Measurements from ENCODE around the gene ARID1B.

ARID1B gene

DNA sequence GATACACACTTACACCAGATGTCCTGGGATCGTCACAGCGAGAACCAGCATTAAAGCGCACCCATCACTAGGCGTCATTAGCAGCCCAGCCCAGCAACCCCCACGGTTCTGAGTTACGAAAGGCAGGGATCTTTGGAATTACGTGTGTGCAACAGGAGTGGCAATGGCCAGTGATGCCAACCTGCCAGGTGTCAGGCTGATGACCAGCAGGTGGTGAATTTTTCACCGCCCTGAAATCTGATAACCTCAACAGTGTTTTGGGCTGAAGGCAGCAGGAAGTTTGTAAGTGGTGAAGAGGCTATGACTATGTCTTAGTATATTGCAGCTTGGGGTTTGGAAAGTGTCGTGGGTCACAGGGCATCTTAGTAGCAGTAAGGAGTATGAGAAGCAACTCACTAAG lies 380.1 kb downstream of the ARID1B start:
- Histone ChIP-seq H3K9me3 (ENCODE audit: low read length) (no peaks in the 10 kb centered on the region), H3K4me3 (ENCODE audit: low read depth, low read length, poor library complexity, severe bottlenecking) (no peak overlapping the region), H3K79me2 (ENCODE audit: insufficient read depth, low read length) (no peaks in the 10 kb centered on the region), H3K4me1 (ENCODE audit: insufficient read depth, low read length, severe bottlenecking) (no peaks in the 10 kb centered on the region), H3K4me2 (ENCODE audit: low read length) (no peak overlapping the region), H3K27me3 (ENCODE audit: insufficient read depth, low read length) (no peaks in the 10 kb centered on the region), H3K27ac (ENCODE audit: low read depth, low read length, poor library complexity, severe bottlenecking) (no peak overlapping the region), H3K9me2 (ENCODE audit: low read depth, low read length) (no peaks in the 10 kb centered on the region), H3K9ac (ENCODE audit: low read length) (no peak overlapping the region), H4K20me1 (ENCODE audit: insufficient read depth, low read length) (no peaks in the 10 kb centered on the region), H2AFZ (ENCODE audit: low read length) (no peak overlapping the region), H3F3A (ENCODE audit: insufficient read depth, low read length) (no peaks in the 10 kb centered on the region), H3K36me3 (ENCODE audit: insufficient read depth, low read length) (peaks cover 21% of the 10 kb centered on the region; the same call in 1 of the 2 replicates)
- TF ChIP-seq, protein P1, sequence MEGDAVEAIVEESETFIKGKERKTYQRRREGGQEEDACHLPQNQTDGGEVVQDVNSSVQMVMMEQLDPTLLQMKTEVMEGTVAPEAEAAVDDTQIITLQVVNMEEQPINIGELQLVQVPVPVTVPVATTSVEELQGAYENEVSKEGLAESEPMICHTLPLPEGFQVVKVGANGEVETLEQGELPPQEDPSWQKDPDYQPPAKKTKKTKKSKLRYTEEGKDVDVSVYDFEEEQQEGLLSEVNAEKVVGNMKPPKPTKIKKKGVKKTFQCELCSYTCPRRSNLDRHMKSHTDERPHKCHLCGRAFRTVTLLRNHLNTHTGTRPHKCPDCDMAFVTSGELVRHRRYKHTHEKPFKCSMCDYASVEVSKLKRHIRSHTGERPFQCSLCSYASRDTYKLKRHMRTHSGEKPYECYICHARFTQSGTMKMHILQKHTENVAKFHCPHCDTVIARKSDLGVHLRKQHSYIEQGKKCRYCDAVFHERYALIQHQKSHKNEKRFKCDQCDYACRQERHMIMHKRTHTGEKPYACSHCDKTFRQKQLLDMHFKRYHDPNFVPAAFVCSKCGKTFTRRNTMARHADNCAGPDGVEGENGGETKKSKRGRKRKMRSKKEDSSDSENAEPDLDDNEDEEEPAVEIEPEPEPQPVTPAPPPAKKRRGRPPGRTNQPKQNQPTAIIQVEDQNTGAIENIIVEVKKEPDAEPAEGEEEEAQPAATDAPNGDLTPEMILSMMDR (IDR thresholded peaks at IDR 0.05; ENCODE audit: low read length), result no peak
- TF ChIP-seq EZH2 (IDR thresholded peaks at IDR 0.05; ENCODE audit: borderline replicate concordance, low read length), result no peak

- H3K27ac ChIP-seq (ENCODE audit: low read depth, low read length, poor library complexity, severe bottlenecking), result no peak overlapping the region
- no peaks in the 10 kb centered on the region for H3K9me3 ChIP-seq (ENCODE audit: low read length)
- no peak for TF ChIP-seq EZH2 (IDR thresholded peaks at IDR 0.05; ENCODE audit: borderline replicate concordance, low read length)
- TF ChIP-seq, protein P1 (IDR thresholded peaks at IDR 0.05; ENCODE audit: low read length), result no peak
- H4K20me1 ChIP-seq (ENCODE audit: insufficient read depth, low read length), result no peaks in the 10 kb centered on the region
- H3K4me2 ChIP-seq (ENCODE audit: low read length), result no peak overlapping the region
- no peak overlapping the region for H3K4me3 ChIP-seq (ENCODE audit: low read depth, low read length, poor library complexity, severe bottlenecking)
- H3K79me2 ChIP-seq (ENCODE audit: insufficient read depth, low read length), result no peaks in the 10 kb centered on the region
- no peaks in the 10 kb centered on the region for H3K4me1 ChIP-seq (ENCODE audit: insufficient read depth, low read length, severe bottlenecking)
- no peak overlapping the region for H3K9ac ChIP-seq (ENCODE audit: low read length)
- H3K9me2 ChIP-seq (ENCODE audit: low read depth, low read length), result no peaks in the 10 kb centered on the region
- H3K27me3 ChIP-seq (ENCODE audit: insufficient read depth, low read length), result no peaks in the 10 kb centered on the region
- no peak overlapping the region for H2AFZ ChIP-seq (ENCODE audit: low read length)
- no peaks in the 10 kb centered on the region for H3F3A ChIP-seq (ENCODE audit: insufficient read depth, low read length)
- H3K36me3 ChIP-seq (ENCODE audit: insufficient read depth, low read length), result peaks cover 21% of the 10 kb centered on the region; the same call in 1 of the 2 replicates
These were observed 381.3 kb downstream of the ARID1B start for GRCh38 chr6:157158456-157158855.

GRCh38 chr6:157158897-157159296 lies 381.7 kb downstream of the ARID1B start:
- no peak overlapping the region for H3K27ac ChIP-seq (ENCODE audit: low read depth, low read length, poor library complexity, severe bottlenecking)
- no peak overlapping the region for H3K9ac ChIP-seq (ENCODE audit: low read length)
- H3K79me2 ChIP-seq (ENCODE audit: insufficient read depth, low read length), result no peaks in the 10 kb centered on the region
- H3K4me3 ChIP-seq (ENCODE audit: low read depth, low read length, poor library complexity, severe bottlenecking), result no peak overlapping the region
- H3F3A ChIP-seq (ENCODE audit: insufficient read depth, low read length), result no peaks in the 10 kb centered on the region
- H4K20me1 ChIP-seq (ENCODE audit: insufficient read depth, low read length), result no peaks in the 10 kb centered on the region
- no peaks in the 10 kb centered on the region for H3K9me3 ChIP-seq (ENCODE audit: low read length)
- no peaks in the 10 kb centered on the region for H3K9me2 ChIP-seq (ENCODE audit: low read depth, low read length)
- H3K4me1 ChIP-seq (ENCODE audit: insufficient read depth, low read length, severe bottlenecking), result no peaks in the 10 kb centered on the region
- TF ChIP-seq EZH2 (IDR thresholded peaks at IDR 0.05; ENCODE audit: borderline replicate concordance, low read length), result no peak
- TF ChIP-seq, protein P1 (IDR thresholded peaks at IDR 0.05; ENCODE audit: low read length), result no peak
- H3K4me2 ChIP-seq (ENCODE audit: low read length), result no peak overlapping the region
- no peak overlapping the region for H2AFZ ChIP-seq (ENCODE audit: low read length)
- H3K27me3 ChIP-seq (ENCODE audit: insufficient read depth, low read length), result no peaks in the 10 kb centered on the region
- H3K36me3 ChIP-seq (ENCODE audit: insufficient read depth, low read length), result peaks cover 17% of the 10 kb centered on the region; the same call in 1 of the 2 replicates

All from OCI-LY1 (cell line).